ENCODE measurements around the gene ETNK1. TPM values are rescaled to one million over a fixed set of nuclear protein-coding genes. Genes with fewer than 3 reads are reported as not detected.

The ETNK1 gene
- total RNA-seq, 2 experiments from 2014 or later: 23.7 to 88.1 TPM

DNA sequence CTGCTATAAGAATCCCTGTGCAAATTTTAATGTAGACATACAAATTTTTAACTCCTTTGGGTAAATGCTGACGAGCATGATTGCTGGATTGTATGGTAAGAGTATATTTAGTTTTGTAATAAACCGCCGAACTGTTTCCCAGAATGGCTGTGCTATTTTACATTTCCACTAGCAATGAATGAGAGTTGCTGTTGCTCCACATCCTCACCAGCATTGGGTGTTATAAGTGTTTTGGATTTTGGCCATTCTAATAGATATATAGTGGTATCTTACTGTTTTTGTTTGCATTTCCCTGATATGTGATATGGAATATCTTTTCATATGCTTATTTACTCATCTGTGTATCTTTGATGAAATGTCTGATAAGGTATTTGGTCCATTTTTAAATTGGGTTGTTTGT, 23.7 kb downstream of the ETNK1 start:
- CTCF ChIA-PET (ENCODE audit: unreplicated experiment): no interaction called here
- no peaks in the 10 kb centered on the region for H3K9me2 ChIP-seq (ENCODE audit: insufficient read depth, low read length)

DNA sequence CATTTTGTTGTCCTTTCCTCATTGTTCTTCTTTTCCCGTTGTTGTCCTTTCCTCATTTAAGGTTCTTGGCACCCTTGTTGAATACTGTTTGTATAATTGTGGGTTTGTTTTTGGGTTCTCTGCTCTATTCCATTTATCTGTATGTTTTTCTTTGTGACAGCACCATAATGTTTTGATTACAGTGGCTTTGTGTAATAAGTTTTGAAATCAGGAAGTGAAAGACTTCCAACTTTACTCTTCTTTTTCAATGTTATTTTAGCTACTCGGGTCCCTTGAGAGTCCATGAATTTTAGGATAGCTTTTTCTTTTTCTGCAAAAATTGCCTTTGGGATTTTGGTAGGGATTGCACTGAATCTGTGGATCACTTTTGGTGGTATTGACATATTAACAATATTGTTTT, 28.1 kb downstream of the ETNK1 start:
- Histone ChIP-seq H3K4me1 (ENCODE audit: insufficient read depth, low read length, poor library complexity, severe bottlenecking) (no peaks in the 10 kb centered on the region), H3K4me2 (ENCODE audit: low read length) (no peak overlapping the region)

More for the DNA sequence above, 23.7 kb downstream of the ETNK1 start:
- Histone ChIP-seq H3K4me2 (ENCODE audit: low read length) (no peak overlapping the region), H3K36me3 (ENCODE audit: insufficient read depth, low read length) (peaks cover 53% of the 10 kb centered on the region), H3K9me3 (ENCODE audit: low read length) (no peaks in the 10 kb centered on the region), H3K79me2 (ENCODE audit: insufficient read depth, low read depth, low read length) (peaks cover 10% of the 10 kb centered on the region; the same call in 1 of the 2 replicates), H4K20me1 (ENCODE audit: insufficient read depth, low read length) (peaks cover 9% of the 10 kb centered on the region; the same call in 1 of the 2 replicates), H3K27ac (ENCODE audit: low read depth, low read length, poor library complexity, severe bottlenecking) (no peak overlapping the region), H3K4me1 (ENCODE audit: insufficient read depth, low read length, poor library complexity, severe bottlenecking) (no peaks in the 10 kb centered on the region), H3K4me3 (ENCODE audit: low read depth, low read length, poor library complexity, severe bottlenecking) (no peak overlapping the region), H2AFZ (ENCODE audit: low read length) (no peak overlapping the region)
- BruUV-seq (replicated peaks): no TSS peak
- POLR2A ChIA-PET: interaction anchor here (0.6 kb wide), 1 partner anchor 9 kb away, joined by 4 read pairs; no protein-coding TSS in a partner anchor
- TF ChIP-seq EZH2phosphoT487 (IDR thresholded peaks at IDR 0.05; ENCODE audit: borderline replicate concordance, low read depth, low read length): no peak
- TF ChIP-seq, protein P1, sequence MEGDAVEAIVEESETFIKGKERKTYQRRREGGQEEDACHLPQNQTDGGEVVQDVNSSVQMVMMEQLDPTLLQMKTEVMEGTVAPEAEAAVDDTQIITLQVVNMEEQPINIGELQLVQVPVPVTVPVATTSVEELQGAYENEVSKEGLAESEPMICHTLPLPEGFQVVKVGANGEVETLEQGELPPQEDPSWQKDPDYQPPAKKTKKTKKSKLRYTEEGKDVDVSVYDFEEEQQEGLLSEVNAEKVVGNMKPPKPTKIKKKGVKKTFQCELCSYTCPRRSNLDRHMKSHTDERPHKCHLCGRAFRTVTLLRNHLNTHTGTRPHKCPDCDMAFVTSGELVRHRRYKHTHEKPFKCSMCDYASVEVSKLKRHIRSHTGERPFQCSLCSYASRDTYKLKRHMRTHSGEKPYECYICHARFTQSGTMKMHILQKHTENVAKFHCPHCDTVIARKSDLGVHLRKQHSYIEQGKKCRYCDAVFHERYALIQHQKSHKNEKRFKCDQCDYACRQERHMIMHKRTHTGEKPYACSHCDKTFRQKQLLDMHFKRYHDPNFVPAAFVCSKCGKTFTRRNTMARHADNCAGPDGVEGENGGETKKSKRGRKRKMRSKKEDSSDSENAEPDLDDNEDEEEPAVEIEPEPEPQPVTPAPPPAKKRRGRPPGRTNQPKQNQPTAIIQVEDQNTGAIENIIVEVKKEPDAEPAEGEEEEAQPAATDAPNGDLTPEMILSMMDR (conservative IDR thresholded peaks at IDR 0.05; ENCODE audit: low read length): no peak
- no peak for DNase-seq (ENCODE audit: low spot score)
- intact Hi-C loops (cut with micrococcal nuclease; ENCODE audit: unreplicated experiment): no loop called here

DNA sequence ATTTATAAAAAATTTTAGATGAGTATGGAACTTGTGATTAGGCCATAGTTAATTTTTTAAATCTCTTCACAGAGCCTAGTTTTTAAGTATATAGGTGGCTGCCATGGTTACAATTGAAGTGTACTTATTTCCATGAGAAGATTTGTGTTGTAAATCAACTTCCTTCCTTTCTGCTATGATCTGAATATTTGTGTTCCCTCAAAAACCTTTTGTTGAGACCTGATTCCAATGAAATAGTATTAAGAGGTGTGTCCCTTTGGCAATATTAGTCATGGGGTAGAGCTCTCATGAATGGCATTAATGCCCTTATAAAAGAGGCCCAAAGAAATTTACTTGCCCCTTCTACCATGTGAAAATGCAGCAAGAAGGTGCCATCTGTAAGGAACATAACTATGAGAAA, 28.8 kb downstream of the ETNK1 start:
- ChIA-PET CTCF (ENCODE audit: unreplicated experiment) (no interaction called here), POLR2A (interaction anchor here (0.7 kb wide), 1 partner anchor 13 kb away, joined by 3 read pairs; no protein-coding TSS in a partner anchor)
- no peak overlapping the region for H3K27ac ChIP-seq (ENCODE audit: low read depth, low read length, poor library complexity, severe bottlenecking)
- no peak overlapping the region for H3K4me3 ChIP-seq (ENCODE audit: low read depth, low read length, poor library complexity, severe bottlenecking)
- no peaks in the 10 kb centered on the region; the same call in 1 of the 2 replicates for H4K20me1 ChIP-seq (ENCODE audit: insufficient read depth, low read length)
- H3K4me2 ChIP-seq (ENCODE audit: low read length): no peak overlapping the region
- peaks cover 11% of the 10 kb centered on the region; the same call in 1 of the 2 replicates for H3K79me2 ChIP-seq (ENCODE audit: insufficient read depth, low read depth, low read length)
- DNase-seq (ENCODE audit: low spot score): no peak
- H3K9me3 ChIP-seq (ENCODE audit: low read length): no peaks in the 10 kb centered on the region
- H2AFZ ChIP-seq (ENCODE audit: low read length): no peak overlapping the region
- TF ChIP-seq, protein P1 (conservative IDR thresholded peaks at IDR 0.05; ENCODE audit: low read length): no peak
- TF ChIP-seq EZH2phosphoT487 (IDR thresholded peaks at IDR 0.05; ENCODE audit: borderline replicate concordance, low read depth, low read length): no peak
- no peaks in the 10 kb centered on the region for H3K9me2 ChIP-seq (ENCODE audit: insufficient read depth, low read length)
- no peaks in the 10 kb centered on the region for H3K4me1 ChIP-seq (ENCODE audit: insufficient read depth, low read length, poor library complexity, severe bottlenecking)
- BruUV-seq (replicated peaks): no TSS peak
- peaks cover 17% of the 10 kb centered on the region for H3K36me3 ChIP-seq (ENCODE audit: insufficient read depth, low read length)
- intact Hi-C loops (cut with micrococcal nuclease; ENCODE audit: unreplicated experiment): no loop called here

More for the DNA sequence above, 28.1 kb downstream of the ETNK1 start:
- Histone ChIP-seq H3K27ac (ENCODE audit: low read depth, low read length, poor library complexity, severe bottlenecking) (no peak overlapping the region), H3K9me2 (ENCODE audit: insufficient read depth, low read length) (no peaks in the 10 kb centered on the region), H3K79me2 (ENCODE audit: insufficient read depth, low read depth, low read length) (peaks cover 11% of the 10 kb centered on the region; the same call in 1 of the 2 replicates), H2AFZ (ENCODE audit: low read length) (no peak overlapping the region), H3K4me3 (ENCODE audit: low read depth, low read length, poor library complexity, severe bottlenecking) (no peak overlapping the region), H3K9me3 (ENCODE audit: low read length) (no peaks in the 10 kb centered on the region), H3K36me3 (ENCODE audit: insufficient read depth, low read length) (peaks cover 23% of the 10 kb centered on the region), H4K20me1 (ENCODE audit: insufficient read depth, low read length) (no peaks in the 10 kb centered on the region; the same call in 1 of the 2 replicates)
- intact Hi-C loops (cut with micrococcal nuclease; ENCODE audit: unreplicated experiment): no loop called here
- TF ChIP-seq EZH2phosphoT487 (IDR thresholded peaks at IDR 0.05; ENCODE audit: borderline replicate concordance, low read depth, low read length): no peak
- TF ChIP-seq, protein P1 (conservative IDR thresholded peaks at IDR 0.05; ENCODE audit: low read length): no peak
- CTCF ChIA-PET (ENCODE audit: unreplicated experiment): no interaction called here
- BruUV-seq (replicated peaks): no TSS peak
- POLR2A ChIA-PET: no interaction called here
- DNase-seq (ENCODE audit: low spot score): no peak

All from OCI-LY7 (cell line).